GM12878 (cell line): ENCODE data around the gene SCRN1. TPM values are rescaled to one million over a fixed set of nuclear protein-coding genes. Genes with fewer than 3 reads are reported as not detected.

ENCODE experiments used
- ATAC-seq: fragments of 200-7000 bp; cut with Tn5 transposase; 3 replicates; pipeline ENCODE4 v1.9.1; 2020; ENCODE audit warnings: mild to moderate bottlenecking, moderate library complexity
- BruUV-seq: library from RNA; stranded (reverse); fragments of 400-500 nt; replicated peaks from 2 replicates; lab custom pipeline; 2021; lab: Mats Ljungman, UMichigan
- CTCF ChIA-PET: fragments of 300-600 bp; sonication (Branson Sonifier 250); formaldehyde crosslinking; extraction: SDS; loops from one replicate; lab custom pipeline; 2021; ENCODE audit warnings: inconsistent platforms; lab: Yijun Ruan, JAX
- POLR2A ChIA-PET: fragments of 350-600 bp; formaldehyde crosslinking; extraction: SDS; loops from one replicate; lab custom pipeline; 2021; ENCODE audit warnings: inconsistent platforms; lab: Charles Lee
- RAD21 ChIA-PET: fragments of 300-600 bp; sonication (Branson Sonifier 250); formaldehyde crosslinking; loops from one replicate; lab custom pipeline; 2023; ENCODE audit warnings: antibody characterized with exemption; ENCODE audit not compliant: unreplicated experiment; lab: Charles Lee
- SMC1A ChIA-PET: fragments of 300-600 bp; sonication (Branson Sonifier 250); formaldehyde crosslinking; loops from one replicate; lab custom pipeline; 2023; ENCODE audit not compliant: unreplicated experiment, uncharacterized antibody; lab: Charles Lee
- DNase-seq: peaks from one replicate; pipeline ENCODE4 v3.0.0-alpha.2; 2011; ENCODE audit warnings: low read depth, low spot score
- FAIRE-seq: peaks from 3 replicates; lab custom pipeline; 2011; peaks lifted over from hg19 to GRCh38; lab: Jason Lieb, UNC
- H2AFZ ChIP-seq: 2 replicates; pipeline ENCODE4 v1.6.0; 2011; ENCODE audit warnings: low read depth, low read length, control low read depth; ENCODE audit not compliant: control insufficient read depth
- H3K27ac ChIP-seq: 2 replicates; pipeline ENCODE4 v1.5.1; 2011; ENCODE audit warnings: control low read depth; ENCODE audit not compliant: control insufficient read depth, insufficient read depth
- H3K27me3 ChIP-seq, 2 experiments: replicated peaks in 1 of 2; 2 replicates each; pipeline versions ENCODE4 v1.6.0 to v1.6.1; 2011; ENCODE audit warnings: low read length in 1 of 2; ENCODE audit not compliant: control insufficient read depth in 2 of 2, insufficient read depth in 2 of 2
- H3K36me3 ChIP-seq, 2 experiments: 2 replicates each; pipeline ENCODE4 v1.5.1; 2011; ENCODE audit warnings: low read length in 1 of 2; ENCODE audit not compliant: control insufficient read depth in 2 of 2, insufficient read depth in 2 of 2
- H3K4me1 ChIP-seq: 2 replicates; pipeline ENCODE4 v1.6.1; 2011; ENCODE audit warnings: mild to moderate bottlenecking, low read length, moderate library complexity, mixed read lengths; ENCODE audit not compliant: control insufficient read depth, insufficient read depth
- H3K4me2 ChIP-seq: 2 replicates; pipeline ENCODE4 v1.6.0; 2011; ENCODE audit warnings: control low read depth; ENCODE audit not compliant: control insufficient read depth, insufficient read depth
- H3K4me3 ChIP-seq: fragments of 200-600 bp; sonication (generic); 2 replicates; pipeline ENCODE4 v1.5.1; 2016
- H3K79me2 ChIP-seq: 2 replicates; pipeline ENCODE4 v1.6.0; 2011; ENCODE audit warnings: low read length; ENCODE audit not compliant: control insufficient read depth, insufficient read depth
- H3K9ac ChIP-seq: 2 replicates; pipeline ENCODE4 v1.8.0; 2011; ENCODE audit warnings: low read length, control low read depth, mixed read lengths; ENCODE audit not compliant: control insufficient read depth, insufficient read depth
- H3K9me3 ChIP-seq: replicated peaks from 3 replicates; pipeline ENCODE4 v1.5.1; 2011; ENCODE audit warnings: mild to moderate bottlenecking, low read length; ENCODE audit not compliant: control insufficient read depth, insufficient read depth
- H4K20me1 ChIP-seq: 2 replicates; pipeline ENCODE4 v1.6.0; 2011; ENCODE audit not compliant: control insufficient read depth, insufficient read depth
- ASH2L ChIP-seq: fragments of 300-600, 200-600 bp; sonication (generic); IDR thresholded peaks from 2 replicates; pipeline ENCODE4 v1.6.1; 2017; ENCODE audit warnings: low read depth, mild to moderate bottlenecking, borderline replicate concordance
- NFXL1 ChIP-seq: fragments of 450-650 bp; IDR thresholded peaks from 2 replicates; pipeline ENCODE4 v1.6.1; 2017; ENCODE audit warnings: antibody characterized with exemption, mild to moderate bottlenecking, borderline replicate concordance
- WGBS: methylation state at CpG from one replicate; pipeline ENCODE4 v1.1.6; 2016; ENCODE audit warnings: low lambda C conversion rate; ENCODE audit not compliant: insufficient replicate concordance, insufficient coverage; ENCODE audit errors: missing lambda C conversion rate; 5-methylcytosine and 5-hydroxymethylcytosine counted together
- in situ Hi-C: fragments of 300-500 bp; cut with MboI; formaldehyde crosslinking; loops from 9 replicates; pipeline ENCODE4 v1.14.3; 2018; ENCODE audit warnings: mixed read lengths
- intact Hi-C: fragments of 100-400 bp; cut with micrococcal nuclease; formaldehyde crosslinking; loops from one replicate; pipeline ENCODE4 v1.14.2; 2022; ENCODE audit not compliant: unreplicated experiment
- polyA plus RNA-seq, 11 experiments: library from polyadenylated mRNA; depleted of rRNA in 4 of 11; unstranded in 6 of 11; stranded (reverse) in 5 of 11; fragments of >200 nt; fragmentation: Nextera tagmentation in 4 of 11; fragmentation: Illumina TruSeq in 1 of 11; extraction: Ambion mirVana in 4 of 11; extraction: Trizol in 1 of 11; gene quantifications; 1 replicate in 1 of 11; 2 replicates in 10 of 11; pipeline versions ENCODE4 v1.2.1 to v1.2.3, GENCODE V29; 2011 to 2016; ENCODE audit warnings: inconsistent platforms in 2 of 11, missing spikeins in 2 of 11, low read depth in 1 of 11
- total RNA-seq, 4 experiments: library from RNA; depleted of rRNA in 3 of 4; stranded (reverse); fragments of >200 nt in 3 of 4; fragmentation: Illumina TruSeq in 1 of 4; extraction: Trizol in 1 of 4; gene quantifications; 2 replicates each; pipeline versions ENCODE4 v1.2.1 to v1.2.3, GENCODE V29; 2013 to 2021
- TF ChIP-seq, protein P1 (sequence below): fragments of 450-650 bp; formaldehyde crosslinking; IDR thresholded peaks from 2 replicates; pipeline ENCODE4 v1.4.0; 2020; ENCODE audit warnings: mild to moderate bottlenecking, moderate library complexity
- TF ChIP-seq, protein P2 (sequence below): IDR thresholded peaks from 2 replicates; pipeline ENCODE4 v1.6.1; 2012; ENCODE audit warnings: improper control_type of control experiment, low read depth, low read length; ENCODE audit not compliant: insufficient replicate concordance
- TF ChIP-seq, protein P3 (sequence below): fragments of 450-650 bp; IDR thresholded peaks from 2 replicates; pipeline ENCODE4 v1.6.1; 2017; ENCODE audit warnings: antibody characterized with exemption, mild to moderate bottlenecking, moderate library complexity

Gene SCRN1
- total and polyA plus RNA-seq, 10 of the 15 experiments (the other 5 are each of a cell fraction or from before 2014, with no cell fraction given): 11.1 to 67.6 (median 41.7) TPM

DNA sequence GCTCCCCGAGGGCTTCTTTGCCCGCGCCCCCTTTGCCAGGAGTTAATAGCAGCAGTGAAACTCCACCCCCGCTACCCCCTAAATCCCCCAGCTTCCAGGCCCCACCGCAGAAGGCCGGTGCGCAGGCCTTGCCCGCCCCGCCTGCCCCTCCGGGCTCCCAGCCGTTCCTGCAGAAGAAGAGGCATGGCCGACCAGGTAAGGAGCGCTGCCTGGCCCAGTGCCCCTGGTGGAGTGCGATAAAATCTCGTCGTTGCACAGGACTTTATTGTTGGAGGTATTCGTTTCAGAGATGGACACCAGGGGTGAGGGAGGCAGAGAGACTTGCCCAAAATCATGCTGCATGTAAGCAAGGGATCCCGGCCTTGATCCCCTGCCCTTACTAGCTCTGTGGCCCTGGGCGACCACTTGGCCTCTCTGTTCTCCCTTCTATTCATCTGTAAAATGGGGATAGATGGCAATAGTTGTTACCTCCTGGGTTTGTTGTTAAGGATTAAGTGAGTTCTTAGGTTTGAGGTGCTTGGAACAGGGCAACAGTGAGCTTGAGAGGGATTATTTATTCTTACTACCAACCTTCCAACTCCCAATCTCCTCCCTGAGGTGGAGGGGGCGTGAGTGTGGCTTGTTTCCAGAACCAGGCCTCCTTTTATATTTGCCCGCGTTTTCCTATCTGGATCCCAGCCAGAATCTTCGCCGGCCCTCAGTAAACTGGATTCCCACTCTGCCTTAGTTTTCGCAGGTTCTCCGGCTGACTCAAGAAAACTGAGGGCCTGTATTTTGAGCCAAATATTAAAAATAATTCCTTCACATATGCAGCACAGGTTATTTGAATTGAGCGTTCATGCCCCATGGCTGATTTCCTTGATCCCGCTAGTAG, 105.0 kb downstream of the SCRN1 start (continued):
- TF ChIP-seq, protein P1, sequence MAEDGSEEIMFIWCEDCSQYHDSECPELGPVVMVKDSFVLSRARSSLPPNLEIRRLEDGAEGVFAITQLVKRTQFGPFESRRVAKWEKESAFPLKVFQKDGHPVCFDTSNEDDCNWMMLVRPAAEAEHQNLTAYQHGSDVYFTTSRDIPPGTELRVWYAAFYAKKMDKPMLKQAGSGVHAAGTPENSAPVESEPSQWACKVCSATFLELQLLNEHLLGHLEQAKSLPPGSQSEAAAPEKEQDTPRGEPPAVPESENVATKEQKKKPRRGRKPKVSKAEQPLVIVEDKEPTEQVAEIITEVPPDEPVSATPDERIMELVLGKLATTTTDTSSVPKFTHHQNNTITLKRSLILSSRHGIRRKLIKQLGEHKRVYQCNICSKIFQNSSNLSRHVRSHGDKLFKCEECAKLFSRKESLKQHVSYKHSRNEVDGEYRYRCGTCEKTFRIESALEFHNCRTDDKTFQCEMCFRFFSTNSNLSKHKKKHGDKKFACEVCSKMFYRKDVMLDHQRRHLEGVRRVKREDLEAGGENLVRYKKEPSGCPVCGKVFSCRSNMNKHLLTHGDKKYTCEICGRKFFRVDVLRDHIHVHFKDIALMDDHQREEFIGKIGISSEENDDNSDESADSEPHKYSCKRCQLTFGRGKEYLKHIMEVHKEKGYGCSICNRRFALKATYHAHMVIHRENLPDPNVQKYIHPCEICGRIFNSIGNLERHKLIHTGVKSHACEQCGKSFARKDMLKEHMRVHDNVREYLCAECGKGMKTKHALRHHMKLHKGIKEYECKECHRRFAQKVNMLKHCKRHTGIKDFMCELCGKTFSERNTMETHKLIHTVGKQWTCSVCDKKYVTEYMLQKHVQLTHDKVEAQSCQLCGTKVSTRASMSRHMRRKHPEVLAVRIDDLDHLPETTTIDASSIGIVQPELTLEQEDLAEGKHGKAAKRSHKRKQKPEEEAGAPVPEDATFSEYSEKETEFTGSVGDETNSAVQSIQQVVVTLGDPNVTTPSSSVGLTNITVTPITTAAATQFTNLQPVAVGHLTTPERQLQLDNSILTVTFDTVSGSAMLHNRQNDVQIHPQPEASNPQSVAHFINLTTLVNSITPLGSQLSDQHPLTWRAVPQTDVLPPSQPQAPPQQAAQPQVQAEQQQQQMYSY (CRISPR knock-in tag): no peak

DNA sequence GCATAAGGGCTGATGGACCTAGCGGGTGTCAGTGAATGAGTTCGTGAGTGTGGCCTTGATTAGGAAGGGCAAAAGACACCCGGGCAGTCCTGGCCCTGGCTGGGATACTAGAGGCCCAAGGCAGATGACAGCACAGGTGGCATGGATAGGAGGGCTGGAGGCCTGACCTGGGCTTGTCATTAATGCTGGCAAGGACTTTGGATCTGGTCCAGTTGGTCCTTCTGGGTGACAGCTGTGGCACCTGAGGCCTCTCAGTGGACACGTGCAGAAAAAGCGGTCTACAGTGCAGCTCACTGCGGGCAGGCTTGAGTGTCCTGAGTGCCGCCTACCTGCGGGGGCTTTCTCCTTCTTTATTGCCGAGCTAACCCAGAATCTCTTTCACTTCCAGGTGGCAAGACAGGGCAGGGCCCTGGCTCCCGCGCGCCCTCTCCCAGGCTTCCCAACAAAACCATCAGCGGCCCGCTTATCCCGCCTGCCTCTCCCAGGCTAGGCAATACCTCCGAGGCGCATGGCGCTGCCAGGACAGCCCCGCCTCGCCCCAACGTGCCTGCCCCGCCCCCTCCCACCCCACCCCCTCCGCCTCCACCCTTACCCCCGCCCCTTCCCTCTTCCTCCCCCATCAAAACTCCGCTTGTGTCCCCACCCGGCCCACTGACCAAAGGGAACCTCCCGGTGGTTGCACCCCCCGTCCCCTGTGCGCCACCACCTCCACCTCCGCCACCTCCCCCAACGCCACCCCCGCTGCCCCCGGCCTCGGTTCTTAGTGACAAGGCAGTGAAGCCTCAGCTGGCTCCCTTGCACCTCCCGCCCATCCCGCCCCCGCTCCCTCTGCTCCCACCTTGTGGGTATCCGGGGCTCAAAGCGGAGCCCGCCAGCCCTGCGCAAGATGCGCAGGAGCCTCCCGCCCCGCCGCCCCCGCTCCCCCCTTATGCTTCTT, 105.9 kb downstream of the SCRN1 start:
- WGBS: 25% methylated on average over 27 of the region's 46 CpGs
- FAIRE-seq (no peak), DNase-seq (no peak), ATAC-seq (no peak)
- Histone ChIP-seq H3K9me3 (no peaks in the 10 kb centered on the region), H3K4me1 (no peaks in the 10 kb centered on the region), H3K4me3 (no peak overlapping the region), H3K27me3 (no peaks in the 10 kb centered on the region; a peak in 2 of 4 replicates), H2AFZ (no peak overlapping the region; the same call in 1 of the 2 replicates), H4K20me1 (no peaks in the 10 kb centered on the region), H3K79me2 (no peaks in the 10 kb centered on the region), H3K9ac (no peak overlapping the region), H3K36me3 (no peaks in the 10 kb centered on the region), H3K4me2 (no peak overlapping the region), H3K27ac (no peak overlapping the region)
- in situ Hi-C loops: loop anchor here (5.0 kb wide), 1 partner anchor 179 kb away; no protein-coding TSS in a partner anchor
- CTCF ChIA-PET: no interaction called here
- RAD21 ChIA-PET: no interaction called here
- POLR2A ChIA-PET: no interaction called here
- no TSS peak for BruUV-seq
- intact Hi-C loops: no loop called here
- SMC1A ChIA-PET: no interaction called here
- TF ChIP-seq NFXL1 (no peak), ASH2L (no peak)
- TF ChIP-seq, protein P2, sequence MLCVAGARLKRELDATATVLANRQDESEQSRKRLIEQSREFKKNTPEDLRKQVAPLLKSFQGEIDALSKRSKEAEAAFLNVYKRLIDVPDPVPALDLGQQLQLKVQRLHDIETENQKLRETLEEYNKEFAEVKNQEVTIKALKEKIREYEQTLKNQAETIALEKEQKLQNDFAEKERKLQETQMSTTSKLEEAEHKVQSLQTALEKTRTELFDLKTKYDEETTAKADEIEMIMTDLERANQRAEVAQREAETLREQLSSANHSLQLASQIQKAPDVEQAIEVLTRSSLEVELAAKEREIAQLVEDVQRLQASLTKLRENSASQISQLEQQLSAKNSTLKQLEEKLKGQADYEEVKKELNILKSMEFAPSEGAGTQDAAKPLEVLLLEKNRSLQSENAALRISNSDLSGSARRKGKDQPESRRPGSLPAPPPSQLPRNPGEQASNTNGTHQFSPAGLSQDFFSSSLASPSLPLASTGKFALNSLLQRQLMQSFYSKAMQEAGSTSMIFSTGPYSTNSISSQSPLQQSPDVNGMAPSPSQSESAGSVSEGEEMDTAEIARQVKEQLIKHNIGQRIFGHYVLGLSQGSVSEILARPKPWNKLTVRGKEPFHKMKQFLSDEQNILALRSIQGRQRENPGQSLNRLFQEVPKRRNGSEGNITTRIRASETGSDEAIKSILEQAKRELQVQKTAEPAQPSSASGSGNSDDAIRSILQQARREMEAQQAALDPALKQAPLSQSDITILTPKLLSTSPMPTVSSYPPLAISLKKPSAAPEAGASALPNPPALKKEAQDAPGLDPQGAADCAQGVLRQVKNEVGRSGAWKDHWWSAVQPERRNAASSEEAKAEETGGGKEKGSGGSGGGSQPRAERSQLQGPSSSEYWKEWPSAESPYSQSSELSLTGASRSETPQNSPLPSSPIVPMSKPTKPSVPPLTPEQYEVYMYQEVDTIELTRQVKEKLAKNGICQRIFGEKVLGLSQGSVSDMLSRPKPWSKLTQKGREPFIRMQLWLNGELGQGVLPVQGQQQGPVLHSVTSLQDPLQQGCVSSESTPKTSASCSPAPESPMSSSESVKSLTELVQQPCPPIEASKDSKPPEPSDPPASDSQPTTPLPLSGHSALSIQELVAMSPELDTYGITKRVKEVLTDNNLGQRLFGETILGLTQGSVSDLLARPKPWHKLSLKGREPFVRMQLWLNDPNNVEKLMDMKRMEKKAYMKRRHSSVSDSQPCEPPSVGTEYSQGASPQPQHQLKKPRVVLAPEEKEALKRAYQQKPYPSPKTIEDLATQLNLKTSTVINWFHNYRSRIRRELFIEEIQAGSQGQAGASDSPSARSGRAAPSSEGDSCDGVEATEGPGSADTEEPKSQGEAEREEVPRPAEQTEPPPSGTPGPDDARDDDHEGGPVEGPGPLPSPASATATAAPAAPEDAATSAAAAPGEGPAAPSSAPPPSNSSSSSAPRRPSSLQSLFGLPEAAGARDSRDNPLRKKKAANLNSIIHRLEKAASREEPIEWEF: no peak
- TF ChIP-seq, protein P3, sequence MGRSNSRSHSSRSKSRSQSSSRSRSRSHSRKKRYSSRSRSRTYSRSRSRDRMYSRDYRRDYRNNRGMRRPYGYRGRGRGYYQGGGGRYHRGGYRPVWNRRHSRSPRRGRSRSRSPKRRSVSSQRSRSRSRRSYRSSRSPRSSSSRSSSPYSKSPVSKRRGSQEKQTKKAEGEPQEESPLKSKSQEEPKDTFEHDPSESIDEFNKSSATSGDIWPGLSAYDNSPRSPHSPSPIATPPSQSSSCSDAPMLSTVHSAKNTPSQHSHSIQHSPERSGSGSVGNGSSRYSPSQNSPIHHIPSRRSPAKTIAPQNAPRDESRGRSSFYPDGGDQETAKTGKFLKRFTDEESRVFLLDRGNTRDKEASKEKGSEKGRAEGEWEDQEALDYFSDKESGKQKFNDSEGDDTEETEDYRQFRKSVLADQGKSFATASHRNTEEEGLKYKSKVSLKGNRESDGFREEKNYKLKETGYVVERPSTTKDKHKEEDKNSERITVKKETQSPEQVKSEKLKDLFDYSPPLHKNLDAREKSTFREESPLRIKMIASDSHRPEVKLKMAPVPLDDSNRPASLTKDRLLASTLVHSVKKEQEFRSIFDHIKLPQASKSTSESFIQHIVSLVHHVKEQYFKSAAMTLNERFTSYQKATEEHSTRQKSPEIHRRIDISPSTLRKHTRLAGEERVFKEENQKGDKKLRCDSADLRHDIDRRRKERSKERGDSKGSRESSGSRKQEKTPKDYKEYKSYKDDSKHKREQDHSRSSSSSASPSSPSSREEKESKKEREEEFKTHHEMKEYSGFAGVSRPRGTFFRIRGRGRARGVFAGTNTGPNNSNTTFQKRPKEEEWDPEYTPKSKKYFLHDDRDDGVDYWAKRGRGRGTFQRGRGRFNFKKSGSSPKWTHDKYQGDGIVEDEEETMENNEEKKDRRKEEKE: no peak
